Ectodermal cell (in vitro differentiated cells): ENCODE results near the gene KRTAP5-8. TPM values are rescaled to one million over a fixed set of nuclear protein-coding genes. Genes with fewer than 3 reads are reported as not detected.
"Not testable (repeated sequence)": the region's sequence is repeated elsewhere in the genome, so short reads cannot be mapped to it uniquely, and the experiment has no call there.

Experiments used
- H3K27ac ChIP-seq: 2 replicates; pipeline ENCODE4 v1.7.0; 2013; ENCODE audit warnings: mild to moderate bottlenecking, low read depth, low read length; ENCODE audit not compliant: insufficient read depth, poor library complexity, severe bottlenecking
- H3K27me3 ChIP-seq: 2 replicates; pipeline ENCODE4 v1.7.0; 2013; ENCODE audit warnings: mild to moderate bottlenecking, low read length; ENCODE audit not compliant: insufficient read depth, control insufficient read depth, poor library complexity, severe bottlenecking
- H3K36me3 ChIP-seq: one replicate; pipeline ENCODE4 v1.7.0; 2013; ENCODE audit warnings: low read length; ENCODE audit not compliant: control insufficient read depth, insufficient read depth
- H3K4me1 ChIP-seq: one replicate; pipeline ENCODE4 v1.7.0; 2013; ENCODE audit warnings: low read length; ENCODE audit not compliant: control insufficient read depth, insufficient read depth
- H3K4me3 ChIP-seq: 2 replicates; pipeline ENCODE4 v1.7.0; 2013; ENCODE audit warnings: low read depth, low read length, control low read depth; ENCODE audit not compliant: insufficient read depth
- H3K9me3 ChIP-seq: 2 replicates; pipeline ENCODE4 v1.7.0; 2013; ENCODE audit warnings: mild to moderate bottlenecking, low read length, moderate library complexity; ENCODE audit not compliant: control insufficient read depth
- WGBS, 2 experiments: methylation state at CpG; one replicate each; pipeline ENCODE4 v1.1.7; 2013; ENCODE audit warnings: missing lambda C conversion rate in 2 of 2; 5-methylcytosine and 5-hydroxymethylcytosine counted together
- polyA plus RNA-seq, 4 experiments: library from polyadenylated mRNA; stranded (reverse); fragments of 50-300 nt; gene quantifications; one replicate each; pipeline ENCODE4 v1.2.3, GENCODE V29; 2013

Gene KRTAP5-8, protein sequence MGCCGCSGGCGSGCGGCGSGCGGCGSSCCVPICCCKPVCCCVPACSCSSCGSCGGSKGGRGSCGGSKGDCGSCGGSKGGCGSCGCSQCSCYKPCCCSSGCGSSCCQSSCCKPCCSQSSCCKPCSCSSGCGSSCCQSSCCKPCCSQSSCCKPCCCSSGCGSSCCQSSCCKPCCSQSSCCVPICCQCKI
- not detected for polyA plus RNA-seq (2013, experiment 1 of 4)
- polyA plus RNA-seq (2013, experiment 2 of 4), result not detected
- polyA plus RNA-seq (2013, experiment 3 of 4), result not detected
- polyA plus RNA-seq (2013, experiment 4 of 4), result not detected

- H3K36me3 ChIP-seq, H3K4me3 ChIP-seq, H3K9me3 ChIP-seq, H3K27me3 ChIP-seq, H3K27ac ChIP-seq, H3K4me1 ChIP-seq: not testable (repeated sequence)
- WGBS, 2 experiments, result 84 to 86% methylated on average over 4 of the region's 4 CpGs
Measured at GRCh38 chr11:71537977-71538665, at the start of gene KRTAP5-8. Gene KRTAP5-8 (plus strand): TSS chr11:71538025. CDS start chr11:71538056, 31 bp downstream.

- peaks cover 16% of the 10 kb centered on the region for H3K4me1 ChIP-seq
- no peaks in the 10 kb centered on the region for H3K27me3 ChIP-seq
- H3K27ac ChIP-seq, result no peak overlapping the region
- H3K36me3 ChIP-seq, result peaks cover 6% of the 10 kb centered on the region
- H3K9me3 ChIP-seq, result no peaks in the 10 kb centered on the region
- no peak overlapping the region for H3K4me3 ChIP-seq
- 82 to 83% methylated on average over 6 of the region's 6 CpGs for WGBS, 2 experiments
Measured at GRCh38 chr11:71488681-71489270, 49.0 kb upstream of the KRTAP5-8 start.

- no peak overlapping the region for H3K4me3 ChIP-seq
- no peak overlapping the region for H3K27ac ChIP-seq
- H3K27me3 ChIP-seq, result no peaks in the 10 kb centered on the region
- 90% methylated on average over 15 of the region's 15 CpGs for WGBS, 2 experiments
- H3K9me3 ChIP-seq, result no peaks in the 10 kb centered on the region
- peaks cover 2% of the 10 kb centered on the region for H3K36me3 ChIP-seq
- H3K4me1 ChIP-seq, result peaks cover 16% of the 10 kb centered on the region
Measured at GRCh38 chr11:71489311-71490043, 48.3 kb upstream of the KRTAP5-8 start.

GRCh38 chr11:71490044-71490730, 47.6 kb upstream of the KRTAP5-8 start:
- no peaks in the 10 kb centered on the region for H3K36me3 ChIP-seq
- peaks cover 16% of the 10 kb centered on the region for H3K4me1 ChIP-seq
- H3K27me3 ChIP-seq, result no peaks in the 10 kb centered on the region
- WGBS, 2 experiments, result 95 to 96% methylated on average over 23 of the region's 23 CpGs
- H3K27ac ChIP-seq, result no peak overlapping the region
- H3K9me3 ChIP-seq, result no peaks in the 10 kb centered on the region
- H3K4me3 ChIP-seq, result no peak overlapping the region

- H3K36me3 ChIP-seq, result no peaks in the 10 kb centered on the region
- 94 to 95% methylated on average over 28 of the region's 28 CpGs for WGBS, 2 experiments
Measured at GRCh38 chr11:71490731-71491390, 47.0 kb upstream of the KRTAP5-8 start.

GRCh38 chr11:71491531-71491930, 46.3 kb upstream of the KRTAP5-8 start:
- H3K27ac ChIP-seq, result no peak overlapping the region
- peaks cover 16% of the 10 kb centered on the region for H3K4me1 ChIP-seq
- WGBS, 2 experiments, result 94 to 95% methylated on average over 19 of the region's 19 CpGs
- no peaks in the 10 kb centered on the region for H3K9me3 ChIP-seq
- H3K27me3 ChIP-seq, result no peaks in the 10 kb centered on the region
- H3K36me3 ChIP-seq, result no peaks in the 10 kb centered on the region
- no peak overlapping the region for H3K4me3 ChIP-seq

More at GRCh38 chr11:71490731-71491390, 47.0 kb upstream of the KRTAP5-8 start:
- Histone ChIP-seq H3K27me3 (no peaks in the 10 kb centered on the region), H3K4me1 (peaks cover 16% of the 10 kb centered on the region), H3K4me3 (no peak overlapping the region), H3K9me3 (no peaks in the 10 kb centered on the region), H3K27ac (no peak overlapping the region)

- Histone ChIP-seq H3K27me3 (no peaks in the 10 kb centered on the region), H3K4me1 (peaks cover 16% of the 10 kb centered on the region), H3K4me3 (no peak overlapping the region), H3K36me3 (no peaks in the 10 kb centered on the region), H3K9me3 (no peaks in the 10 kb centered on the region), H3K27ac (no peak overlapping the region)
- 89 to 90% methylated on average over 9 of the region's 9 CpGs for WGBS, 2 experiments
Measured at GRCh38 chr11:71491940-71492339, 45.9 kb upstream of the KRTAP5-8 start.

DNA sequence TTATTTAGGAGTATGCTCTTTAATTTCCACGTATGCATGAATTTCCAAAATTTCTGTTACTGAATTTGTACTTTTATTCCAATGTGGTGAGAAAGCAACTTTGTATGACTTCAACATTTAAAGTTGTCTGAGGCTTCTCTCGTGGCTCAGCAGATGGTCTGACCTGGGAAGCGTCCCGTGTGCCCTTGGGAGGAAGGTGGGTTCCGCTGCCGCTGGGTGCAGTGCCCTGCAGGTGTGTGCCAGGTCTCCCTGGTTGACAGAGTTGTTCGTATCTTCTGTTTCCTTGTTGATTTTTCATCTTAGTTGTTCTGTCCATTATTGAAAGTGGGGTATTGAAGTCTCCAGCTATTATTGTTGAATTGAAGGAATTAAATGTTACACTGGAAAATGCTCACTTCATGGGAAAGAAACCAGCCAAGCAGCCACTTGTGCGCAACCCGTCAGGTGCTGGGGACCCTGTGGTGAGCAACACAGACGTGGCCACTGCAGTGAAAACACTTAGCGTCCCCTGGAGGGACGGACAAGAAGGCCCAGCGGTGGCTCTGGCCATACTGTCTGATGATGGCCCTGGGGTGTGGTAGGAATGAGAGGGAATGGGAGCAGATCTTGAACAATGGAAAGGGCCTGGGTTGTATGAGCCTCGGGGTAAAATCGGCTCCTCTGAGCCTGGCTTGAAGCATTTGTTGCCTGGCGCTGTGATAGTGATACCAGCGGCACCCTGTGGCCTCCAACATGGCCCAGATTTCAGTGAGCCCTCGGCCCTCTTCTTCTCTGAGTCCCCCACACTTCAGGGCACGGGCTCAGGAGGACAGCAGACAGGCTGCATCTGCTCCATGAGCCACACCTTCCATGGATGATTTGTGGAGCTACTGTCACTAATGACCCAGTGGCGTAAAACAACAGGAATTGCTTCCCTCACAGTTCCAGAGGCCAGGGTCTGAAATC, 42.3 kb upstream of the KRTAP5-8 start:
- H3K4me1 ChIP-seq, result no peaks in the 10 kb centered on the region
- H3K9me3 ChIP-seq, result no peaks in the 10 kb centered on the region
- no peaks in the 10 kb centered on the region for H3K36me3 ChIP-seq
- 91 to 93% methylated on average over 20 of the region's 20 CpGs for WGBS, 2 experiments
- H3K27me3 ChIP-seq, result no peaks in the 10 kb centered on the region
- H3K4me3 ChIP-seq, result no peak overlapping the region
- H3K27ac ChIP-seq, result no peak overlapping the region
